Ishikawa (cell line): ENCODE data around the gene AMIGO2.

Experiments
- CEBPB ChIP-seq: IDR thresholded peaks from 2 replicates; pipeline ENCODE4 v1.6.1; 2012
- CREB1 ChIP-seq: IDR thresholded peaks from 2 replicates; pipeline ENCODE4 v1.6.1; 2012; ENCODE audit warnings: low read depth
- EGR1 ChIP-seq: IDR thresholded peaks from 2 replicates; pipeline ENCODE4 v1.6.1; 2012
- EP300 ChIP-seq: IDR thresholded peaks from 2 replicates; pipeline ENCODE4 v1.6.1; 2012; ENCODE audit warnings: borderline replicate concordance
- FOXM1 ChIP-seq: IDR thresholded peaks from 2 replicates; pipeline ENCODE4 v1.6.1; 2012; ENCODE audit warnings: low read depth, borderline replicate concordance
- NFIC ChIP-seq: IDR thresholded peaks from 2 replicates; pipeline ENCODE4 v1.6.1; 2012
- RAD21 ChIP-seq: IDR thresholded peaks from 2 replicates; pipeline ENCODE4 v1.6.1; 2012; ENCODE audit warnings: low read depth
- YY1 ChIP-seq: IDR thresholded peaks from 2 replicates; pipeline ENCODE4 v1.6.1; 2012; ENCODE audit warnings: low read depth
- TF ChIP-seq, protein P1 (sequence below): IDR thresholded peaks from 2 replicates; pipeline ENCODE4 v1.6.1; 2012; ENCODE audit warnings: low read depth, mild to moderate bottlenecking
- TF ChIP-seq, protein P2 (sequence below): IDR thresholded peaks from 2 replicates; pipeline ENCODE4 v1.6.1; 2012

DNA sequence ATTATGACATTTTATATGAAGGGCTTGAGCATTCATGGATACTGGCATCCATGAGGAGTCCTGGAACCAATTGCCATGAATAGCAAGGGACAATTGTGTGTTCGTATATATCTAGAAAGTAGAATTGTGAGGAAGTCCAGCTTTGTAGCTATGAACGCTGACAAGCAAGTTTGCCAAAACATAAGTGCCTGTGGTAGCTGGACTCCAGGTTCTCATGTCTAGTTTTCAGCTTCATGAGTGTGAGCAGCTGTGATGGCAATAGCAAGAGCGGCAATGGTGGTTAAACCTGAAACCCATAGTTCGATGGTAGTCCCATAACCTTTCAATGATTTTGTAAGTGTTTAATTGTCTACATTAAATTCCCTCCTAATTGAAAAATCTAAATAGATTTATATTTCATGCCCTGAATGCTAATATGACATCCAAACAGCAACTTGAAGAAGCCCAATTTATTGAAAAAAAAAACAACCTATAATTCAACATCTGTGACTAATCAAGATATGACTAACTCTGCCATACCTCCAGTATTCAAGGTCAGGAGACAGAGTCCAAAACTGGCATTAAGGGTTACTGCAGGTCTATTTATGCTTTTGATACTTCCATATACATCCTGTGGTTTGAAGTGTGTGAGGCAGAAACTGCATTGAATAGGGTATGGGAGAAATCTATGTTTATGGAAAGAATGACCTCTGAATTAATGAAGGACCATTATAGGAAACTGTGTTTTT lies 50.6 kb downstream of the AMIGO2 start:
- TF ChIP-seq EP300 (no peak), CREB1 (no peak), FOXM1 (no peak), NFIC (no peak), YY1 (no peak), RAD21 (no peak), EGR1 (no peak), CEBPB (no peak)
- TF ChIP-seq, protein P1, sequence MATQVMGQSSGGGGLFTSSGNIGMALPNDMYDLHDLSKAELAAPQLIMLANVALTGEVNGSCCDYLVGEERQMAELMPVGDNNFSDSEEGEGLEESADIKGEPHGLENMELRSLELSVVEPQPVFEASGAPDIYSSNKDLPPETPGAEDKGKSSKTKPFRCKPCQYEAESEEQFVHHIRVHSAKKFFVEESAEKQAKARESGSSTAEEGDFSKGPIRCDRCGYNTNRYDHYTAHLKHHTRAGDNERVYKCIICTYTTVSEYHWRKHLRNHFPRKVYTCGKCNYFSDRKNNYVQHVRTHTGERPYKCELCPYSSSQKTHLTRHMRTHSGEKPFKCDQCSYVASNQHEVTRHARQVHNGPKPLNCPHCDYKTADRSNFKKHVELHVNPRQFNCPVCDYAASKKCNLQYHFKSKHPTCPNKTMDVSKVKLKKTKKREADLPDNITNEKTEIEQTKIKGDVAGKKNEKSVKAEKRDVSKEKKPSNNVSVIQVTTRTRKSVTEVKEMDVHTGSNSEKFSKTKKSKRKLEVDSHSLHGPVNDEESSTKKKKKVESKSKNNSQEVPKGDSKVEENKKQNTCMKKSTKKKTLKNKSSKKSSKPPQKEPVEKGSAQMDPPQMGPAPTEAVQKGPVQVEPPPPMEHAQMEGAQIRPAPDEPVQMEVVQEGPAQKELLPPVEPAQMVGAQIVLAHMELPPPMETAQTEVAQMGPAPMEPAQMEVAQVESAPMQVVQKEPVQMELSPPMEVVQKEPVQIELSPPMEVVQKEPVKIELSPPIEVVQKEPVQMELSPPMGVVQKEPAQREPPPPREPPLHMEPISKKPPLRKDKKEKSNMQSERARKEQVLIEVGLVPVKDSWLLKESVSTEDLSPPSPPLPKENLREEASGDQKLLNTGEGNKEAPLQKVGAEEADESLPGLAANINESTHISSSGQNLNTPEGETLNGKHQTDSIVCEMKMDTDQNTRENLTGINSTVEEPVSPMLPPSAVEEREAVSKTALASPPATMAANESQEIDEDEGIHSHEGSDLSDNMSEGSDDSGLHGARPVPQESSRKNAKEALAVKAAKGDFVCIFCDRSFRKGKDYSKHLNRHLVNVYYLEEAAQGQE, result no peak
- TF ChIP-seq, protein P2, sequence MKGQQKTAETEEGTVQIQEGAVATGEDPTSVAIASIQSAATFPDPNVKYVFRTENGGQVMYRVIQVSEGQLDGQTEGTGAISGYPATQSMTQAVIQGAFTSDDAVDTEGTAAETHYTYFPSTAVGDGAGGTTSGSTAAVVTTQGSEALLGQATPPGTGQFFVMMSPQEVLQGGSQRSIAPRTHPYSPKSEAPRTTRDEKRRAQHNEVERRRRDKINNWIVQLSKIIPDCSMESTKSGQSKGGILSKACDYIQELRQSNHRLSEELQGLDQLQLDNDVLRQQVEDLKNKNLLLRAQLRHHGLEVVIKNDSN, result no peak
